HS-5 (cell line): Measurements from ENCODE around the gene DROSHA.
A peak's percentile ranks its signal among the peaks of the same experiment; 100 is the strongest.

Experiments used
- DNase-seq: peaks from one replicate; pipeline ENCODE4 v3.0.0-alpha.2; 2012; ENCODE audit warnings: low read depth

Gene DROSHA

GRCh38 chr5:31464081-31464480 lies 67.8 kb downstream of the DROSHA start:
- DNase-seq, result no peak

- DNase-seq, result no peak
Measured at GRCh38 chr5:31463351-31463750, 68.5 kb downstream of the DROSHA start.

DNA sequence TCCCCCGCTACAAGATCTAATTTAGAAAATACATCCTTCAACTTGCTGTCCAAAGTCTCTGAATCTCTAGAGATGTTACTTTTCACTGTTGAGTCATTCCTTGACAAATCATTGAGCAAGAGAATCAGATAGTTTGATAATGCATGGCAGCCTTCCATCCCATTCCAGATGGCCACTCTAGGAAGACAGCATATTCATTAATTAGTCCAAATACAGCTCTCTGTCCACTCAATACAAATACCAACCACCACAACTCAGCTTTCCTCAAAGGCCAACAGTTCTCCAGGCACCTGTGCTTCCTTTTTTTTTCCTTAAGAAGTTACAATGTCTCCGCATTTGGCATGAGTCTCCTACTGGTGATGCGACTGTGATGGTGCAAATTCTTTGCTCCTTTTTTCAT lies 72.3 kb downstream of the DROSHA start:
- peak; percentile 56 for DNase-seq

DNA sequence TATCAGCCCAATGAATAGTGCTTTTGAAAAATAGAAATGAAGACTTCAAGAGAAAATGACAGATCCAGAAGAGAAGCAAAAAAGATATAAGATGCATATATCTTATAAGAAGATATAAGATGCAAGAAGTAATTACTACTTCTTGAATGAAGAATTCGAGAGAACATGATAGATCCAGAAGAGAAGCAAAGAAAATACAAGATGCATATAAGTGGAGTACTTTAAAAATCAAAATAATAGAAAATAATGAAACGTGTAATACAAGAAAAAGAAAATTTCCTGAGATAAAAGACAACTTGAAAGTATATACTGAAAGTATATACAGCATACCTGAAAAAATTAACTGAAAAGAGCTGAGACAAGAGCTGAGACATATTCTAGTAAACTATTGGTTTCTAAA lies 76.7 kb downstream of the DROSHA start:
- no peak for DNase-seq

DNA sequence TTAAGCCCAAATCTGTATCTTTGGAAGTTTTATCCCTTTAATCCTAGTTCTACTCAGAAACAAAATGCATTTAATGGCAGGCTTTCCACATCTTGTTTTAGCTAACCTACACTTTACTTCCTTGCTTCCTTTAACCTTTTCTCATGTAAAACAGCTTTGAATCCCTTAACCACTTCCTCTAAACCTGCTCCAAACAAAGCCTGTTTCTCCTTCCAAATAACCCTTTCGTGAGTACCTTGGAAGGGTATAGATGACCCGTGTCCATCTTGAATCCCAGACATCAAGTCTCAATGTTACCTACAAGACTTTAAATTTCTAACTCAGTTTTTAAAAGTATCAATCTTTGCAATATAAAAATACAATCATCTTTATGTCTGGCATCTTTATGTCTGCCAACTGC lies 78.4 kb downstream of the DROSHA start:
- DNase-seq, result no peak

DNA sequence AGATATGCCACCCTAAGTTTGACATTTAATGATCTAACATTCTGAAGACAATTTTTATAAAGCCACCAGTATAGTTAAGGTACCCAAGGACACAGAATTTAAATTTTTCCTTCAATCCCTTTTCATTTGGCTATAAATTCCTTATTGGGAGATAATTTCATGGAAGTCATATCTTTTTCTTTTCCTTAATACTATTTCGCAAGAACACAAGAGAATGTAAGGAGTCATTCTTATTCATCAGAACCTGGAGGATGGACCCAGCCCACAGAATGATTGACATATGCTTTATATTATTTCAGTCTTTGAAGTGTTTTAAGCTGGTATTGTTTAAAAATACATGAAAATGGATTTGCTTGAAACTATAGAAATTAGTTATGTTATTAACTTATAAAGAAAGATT lies 79.6 kb downstream of the DROSHA start:
- no peak for DNase-seq

- no peak for DNase-seq
Measured at GRCh38 chr5:31449962-31450361, 81.9 kb downstream of the DROSHA start.

GRCh38 chr5:31449174-31449573 lies 82.7 kb downstream of the DROSHA start:
- peak; percentile 67 for DNase-seq

DNA sequence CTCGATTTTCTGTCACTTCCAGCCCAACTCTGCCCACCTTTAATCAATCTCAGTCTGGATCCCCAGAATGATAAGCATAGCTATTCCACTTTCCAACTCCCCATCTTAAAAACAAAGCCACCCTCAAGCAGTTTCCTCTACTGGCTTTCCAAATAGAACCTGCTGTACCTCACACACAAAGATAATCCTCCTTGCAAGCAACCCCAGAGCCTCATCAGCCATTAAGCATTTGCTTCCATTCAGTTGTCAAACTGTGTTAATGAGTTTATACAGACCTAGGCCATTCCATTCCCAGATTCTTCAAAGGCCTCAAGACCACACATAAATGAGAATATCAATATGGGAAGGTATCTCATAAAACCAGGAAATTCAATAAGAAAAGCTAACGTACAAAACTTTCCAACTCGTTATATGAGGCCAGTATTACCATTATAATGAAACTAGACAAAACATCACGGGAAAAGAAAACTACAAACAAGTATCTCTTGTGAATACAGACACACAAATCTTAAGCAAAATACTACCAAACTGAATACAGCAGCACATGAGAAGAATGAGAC lies 86.8 kb downstream of the DROSHA start:
- DNase-seq, result no peak

- no peak for DNase-seq
Measured at GRCh38 chr5:31443572-31443971, 88.3 kb downstream of the DROSHA start.

GRCh38 chr5:31442058-31442745 lies 89.7 kb downstream of the DROSHA start:
- DNase-seq, result no peak

DNA sequence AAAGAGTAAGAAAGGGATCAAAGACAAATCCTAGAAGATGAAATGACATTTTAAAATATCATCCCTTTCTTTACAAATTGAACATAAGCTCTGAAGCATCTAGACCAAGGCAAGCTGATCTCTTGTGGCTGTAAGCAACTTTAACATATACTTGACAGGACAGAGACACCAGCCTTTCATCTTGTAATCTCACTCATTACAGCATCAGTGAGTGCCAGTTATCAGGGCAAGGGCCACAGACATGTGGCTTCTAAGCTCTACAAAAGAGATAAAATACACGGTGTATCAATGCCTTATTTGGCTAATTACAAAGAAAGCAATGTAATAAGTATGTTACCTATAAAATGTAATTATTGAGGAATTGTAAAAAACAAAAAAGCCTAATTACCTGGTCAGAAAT lies 95.0 kb downstream of the DROSHA start:
- DNase-seq, result no peak

- DNase-seq, result no peak
Measured at GRCh38 chr5:31435730-31436129, 96.2 kb downstream of the DROSHA start.

- DNase-seq, result no peak
Measured at GRCh38 chr5:31434898-31435297, 97.0 kb downstream of the DROSHA start.

DNA sequence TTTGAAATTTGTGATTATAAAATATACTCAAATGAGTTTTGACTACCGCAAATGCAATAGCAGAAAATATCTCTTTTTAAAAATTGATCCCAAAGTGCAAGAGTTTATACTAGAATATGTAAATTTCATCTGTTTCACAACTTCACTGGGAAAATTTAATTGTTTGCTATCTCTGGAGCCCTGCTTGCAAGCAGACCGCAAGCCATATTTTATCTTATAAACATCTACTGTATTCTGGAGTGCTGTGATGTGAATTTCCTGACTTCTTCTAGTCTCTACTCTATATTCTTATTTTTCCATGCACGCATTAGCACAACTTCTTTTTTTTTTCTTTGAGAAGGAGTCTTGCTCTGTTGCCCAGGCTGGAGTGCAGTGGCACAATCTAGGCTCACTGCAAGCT lies 98.7 kb downstream of the DROSHA start:
- DNase-seq, result no peak

DNA sequence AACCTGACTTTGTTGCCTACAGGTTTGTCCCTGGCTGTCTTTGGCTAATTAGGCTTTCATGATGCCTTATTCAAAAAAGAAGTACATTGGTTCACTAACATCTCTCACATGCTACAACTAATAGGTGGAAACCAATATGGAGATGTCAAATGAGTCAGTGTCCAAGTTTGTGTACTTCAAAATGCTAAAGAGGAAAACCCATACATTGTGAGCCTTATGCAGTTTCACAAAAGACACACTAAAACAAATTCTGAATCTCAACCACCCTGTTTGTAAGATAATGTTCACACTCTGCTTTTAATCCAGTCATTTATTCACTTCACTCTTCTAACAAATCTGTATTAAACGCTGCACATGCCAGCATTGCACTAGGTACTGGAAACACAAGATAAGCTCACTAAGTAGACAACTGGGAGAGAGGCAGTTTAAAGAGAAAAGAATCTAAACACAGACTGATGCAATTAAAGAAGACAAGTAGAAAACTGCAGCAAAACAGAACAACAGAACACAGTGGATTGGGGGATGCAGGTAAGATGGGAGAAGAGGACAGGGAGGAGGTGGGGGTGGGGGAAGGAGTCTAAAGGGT lies 104.1 kb downstream of the DROSHA start:
- no peak for DNase-seq

DNA sequence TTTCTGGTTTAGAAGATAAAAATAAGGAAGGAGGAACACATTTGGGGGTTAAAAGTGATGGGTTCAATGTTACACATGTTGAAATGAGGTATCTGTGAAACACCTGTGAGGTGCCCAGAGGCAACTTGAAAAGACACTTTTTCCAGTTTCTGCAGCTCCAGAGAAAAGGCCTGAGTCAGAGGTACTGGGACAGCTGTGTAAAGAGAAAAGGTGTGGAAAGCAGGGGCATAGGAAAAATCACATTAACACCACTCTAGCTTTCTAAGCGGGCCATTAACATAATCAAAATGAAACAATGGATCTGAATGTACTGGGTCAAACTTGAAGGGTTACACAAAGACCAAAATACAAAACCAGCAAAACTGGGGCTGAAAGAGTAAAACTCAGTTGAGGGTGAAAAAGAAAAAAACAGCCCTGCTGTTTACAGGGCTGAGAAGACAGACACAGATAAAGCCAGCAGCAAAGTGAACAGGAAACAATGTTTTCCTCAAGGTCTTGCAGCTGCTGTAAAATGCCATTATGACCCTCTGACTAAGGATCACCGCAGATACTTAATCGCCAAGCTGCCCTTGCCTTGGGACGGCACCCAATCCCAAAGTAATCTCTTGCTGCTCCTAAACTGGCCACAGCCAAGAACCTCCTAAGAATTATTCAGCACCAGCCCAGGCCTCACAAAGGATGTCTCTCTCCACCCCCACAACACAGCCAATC lies 104.7 kb downstream of the DROSHA start:
- no peak for DNase-seq

DNA sequence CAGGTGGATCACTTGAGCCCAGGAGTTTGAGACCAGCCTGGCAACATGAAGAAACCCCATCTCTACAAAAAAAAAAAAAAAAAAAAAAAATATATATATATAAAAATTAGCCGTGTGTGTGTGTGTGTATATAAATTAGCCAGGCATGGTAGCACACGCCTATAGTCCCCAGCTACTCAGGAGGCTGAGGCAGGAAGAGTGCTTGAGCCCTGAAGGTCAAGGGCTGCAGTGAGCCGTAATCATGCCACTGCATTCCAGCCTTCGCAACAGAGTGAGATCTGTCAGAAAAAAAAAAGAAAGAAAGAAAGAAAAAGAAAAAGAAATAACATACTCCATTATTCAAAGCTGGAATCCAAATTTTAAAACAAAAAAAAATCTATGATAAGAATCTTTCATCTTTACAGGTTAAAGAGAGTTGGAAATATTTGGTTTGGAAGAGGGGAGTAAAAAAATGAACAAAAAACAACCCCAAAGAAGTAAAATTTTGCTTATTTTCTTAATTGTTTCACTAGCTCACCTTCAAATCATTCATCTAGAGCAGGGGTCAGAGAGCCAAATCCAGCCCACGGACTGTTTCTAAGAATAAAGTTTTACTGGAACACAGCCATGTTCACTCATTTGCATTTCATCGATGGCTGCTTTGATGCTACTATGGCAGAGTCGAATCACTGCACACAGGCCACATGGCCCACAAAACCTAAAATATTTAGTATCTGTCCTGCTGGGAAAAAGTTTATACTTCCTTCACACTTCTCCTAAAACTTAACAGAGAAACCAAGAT lies 109.9 kb downstream of the DROSHA start:
- no peak for DNase-seq

DNA sequence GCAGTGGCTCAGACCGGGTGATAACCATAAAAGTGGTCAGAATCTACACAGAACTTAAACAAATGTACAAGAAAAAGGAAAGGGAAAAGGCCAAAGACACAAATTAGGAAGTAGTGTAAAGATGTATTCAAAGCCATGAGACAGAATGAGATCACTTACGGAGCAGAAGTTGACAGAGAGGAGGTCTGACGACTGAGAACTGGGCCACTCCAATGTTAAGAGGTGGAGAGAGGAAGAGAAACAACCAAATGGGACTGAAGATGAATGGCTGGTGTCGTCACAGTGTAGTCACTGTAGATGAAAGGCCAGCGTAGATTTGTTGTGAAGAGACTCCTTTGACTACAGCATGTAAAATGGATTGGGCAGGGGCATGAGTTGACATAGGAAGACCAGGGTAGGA lies 114.4 kb downstream of the DROSHA start:
- DNase-seq, result no peak

GRCh38 chr5:31416547-31416946 lies 115.3 kb downstream of the DROSHA start:
- no peak for DNase-seq

- DNase-seq, result no peak
Measured at GRCh38 chr5:31415960-31416359, 115.9 kb downstream of the DROSHA start.
